H9 (cell line): ENCODE data around the gene RBM14. TPM values are rescaled to one million over a fixed set of nuclear protein-coding genes. Genes with fewer than 3 reads are reported as not detected.

Source experiments
- DNase-seq: peaks from one replicate; pipeline ENCODE4 v3.0.0-alpha.2; 2017
- H2AFZ ChIP-seq: one replicate; pipeline ENCODE4 v1.6.1; 2013; ENCODE audit warnings: mild to moderate bottlenecking, low read length, control low read depth, moderate library complexity
- H2AK5ac ChIP-seq: 2 replicates; pipeline ENCODE4 v1.6.1; 2013; ENCODE audit warnings: low read length, control low read depth, mixed read lengths; ENCODE audit not compliant: insufficient read length
- H2BK120ac ChIP-seq: one replicate; pipeline ENCODE4 v1.6.1; 2013; ENCODE audit warnings: low read depth, mild to moderate bottlenecking, low read length, control low read depth, inconsistent platforms; ENCODE audit not compliant: poor library complexity, severe bottlenecking
- H2BK12ac ChIP-seq: 2 replicates; pipeline ENCODE4 v1.6.1; 2013; ENCODE audit warnings: low read length, control low read depth, mixed read lengths, low read depth; ENCODE audit not compliant: insufficient read length
- H2BK15ac ChIP-seq: 2 replicates; pipeline ENCODE4 v1.6.1; 2013; ENCODE audit warnings: low read depth, low read length, control low read depth
- H2BK20ac ChIP-seq: one replicate; pipeline ENCODE4 v1.6.1; 2013; ENCODE audit warnings: low read depth, mild to moderate bottlenecking, low read length, control low read depth, inconsistent platforms; ENCODE audit not compliant: poor library complexity, severe bottlenecking
- H2BK5ac ChIP-seq: 2 replicates; pipeline ENCODE4 v1.6.1; 2013; ENCODE audit warnings: low read length, control low read depth, mixed read lengths; ENCODE audit not compliant: insufficient read length
- H3K14ac ChIP-seq: 2 replicates; pipeline ENCODE4 v1.6.1; 2013; ENCODE audit warnings: low read length, control low read depth; ENCODE audit not compliant: insufficient read depth
- H3K18ac ChIP-seq: 2 replicates; pipeline ENCODE4 v1.6.1; 2013; ENCODE audit warnings: low read depth, mild to moderate bottlenecking, mixed read lengths, low read length, control low read depth; ENCODE audit not compliant: insufficient read length
- H3K23ac ChIP-seq: 2 replicates; pipeline ENCODE4 v1.6.1; 2013; ENCODE audit warnings: low read length, control low read depth, mixed read lengths, low read depth; ENCODE audit not compliant: insufficient read length
- H3K23me2 ChIP-seq: 2 replicates; pipeline ENCODE4 v1.6.1; 2013; ENCODE audit warnings: low read depth, mild to moderate bottlenecking, mixed read lengths, low read length, control low read depth; ENCODE audit not compliant: insufficient read length, poor library complexity, severe bottlenecking
- H3K27ac ChIP-seq: 2 replicates; pipeline ENCODE4 v1.5.1; 2013; ENCODE audit warnings: low read length, control low read depth, mixed read lengths, low read depth; ENCODE audit not compliant: insufficient read length
- H3K27me3 ChIP-seq: 2 replicates; pipeline ENCODE4 v1.6.1; 2013; ENCODE audit warnings: low read length, control low read depth, inconsistent platforms; ENCODE audit not compliant: insufficient read depth
- H3K4ac ChIP-seq: 2 replicates; pipeline ENCODE4 v1.6.1; 2013; ENCODE audit warnings: low read depth, mild to moderate bottlenecking, control low read depth, inconsistent platforms, low read length, moderate library complexity
- H3K4me1 ChIP-seq: 2 replicates; pipeline ENCODE4 v1.6.1; 2013; ENCODE audit warnings: low read length, control low read depth, inconsistent platforms; ENCODE audit not compliant: insufficient read depth
- H3K4me2 ChIP-seq: 2 replicates; pipeline ENCODE4 v1.6.1; 2013; ENCODE audit warnings: low read length, control low read depth, mixed read lengths; ENCODE audit not compliant: insufficient read length, insufficient read depth
- H3K56ac ChIP-seq: 2 replicates; pipeline ENCODE4 v1.6.1; 2013; ENCODE audit warnings: low read depth, mild to moderate bottlenecking, mixed read lengths, low read length, control low read depth; ENCODE audit not compliant: insufficient read length
- H3K79me1 ChIP-seq: 2 replicates; pipeline ENCODE4 v1.6.1; 2013; ENCODE audit warnings: low read depth, mild to moderate bottlenecking, moderate library complexity, low read length, control low read depth, inconsistent platforms; ENCODE audit not compliant: insufficient read depth, poor library complexity, severe bottlenecking
- H3K79me2 ChIP-seq: 2 replicates; pipeline ENCODE4 v1.6.1; 2013; ENCODE audit warnings: low read length, control low read depth, inconsistent platforms; ENCODE audit not compliant: insufficient read depth
- H3K9ac ChIP-seq: 2 replicates; pipeline ENCODE4 v1.6.1; 2013; ENCODE audit warnings: low read length, control low read depth, mixed read lengths; ENCODE audit not compliant: insufficient read length; ENCODE audit errors: extremely low read depth
- H3K9me3 ChIP-seq: one replicate; pipeline ENCODE4 v1.6.1; 2013; ENCODE audit warnings: low read depth, low read length, inconsistent platforms; ENCODE audit not compliant: control insufficient read depth
- H3T11ph ChIP-seq: one replicate; pipeline ENCODE4 v1.6.1; 2013; ENCODE audit warnings: mild to moderate bottlenecking, low read length, control low read depth, inconsistent platforms
- H4K20me1 ChIP-seq: one replicate; pipeline ENCODE4 v1.6.1; 2013; ENCODE audit not compliant: control insufficient read depth, insufficient read length, insufficient read depth
- H4K5ac ChIP-seq: 2 replicates; pipeline ENCODE4 v1.6.1; 2013; ENCODE audit warnings: low read depth, mild to moderate bottlenecking, mixed read lengths, low read length, control low read depth; ENCODE audit not compliant: insufficient read length
- H4K8ac ChIP-seq: replicated peaks from 2 replicates; pipeline ENCODE4 v1.6.1; 2013; ENCODE audit warnings: low read length, control low read depth, mixed read lengths, low read depth; ENCODE audit not compliant: insufficient read length
- H4K91ac ChIP-seq: 2 replicates; pipeline ENCODE4 v1.6.1; 2013; ENCODE audit warnings: low read depth, mild to moderate bottlenecking, moderate library complexity, mixed read lengths, low read length, control low read depth; ENCODE audit not compliant: insufficient read length
- H3K27ac Mint-ChIP-seq, 3 experiments: 2 replicates in 2 of 3; 3 replicates in 1 of 3; pipeline ENCODE4 v1.8.0; 2020 to 2021; ENCODE audit warnings: mixed read lengths in 3 of 3, mild to moderate bottlenecking in 1 of 3, moderate library complexity in 1 of 3
- H3K27me3 Mint-ChIP-seq: 2 replicates; pipeline ENCODE4 v1.8.0; 2021; ENCODE audit warnings: low read depth, mild to moderate bottlenecking, moderate library complexity, mixed read lengths
- H3K36me3 Mint-ChIP-seq, 3 experiments: 2 replicates in 2 of 3; 3 replicates in 1 of 3; pipeline ENCODE4 v1.8.0; 2020 to 2021; ENCODE audit warnings: low read depth in 3 of 3, mixed read lengths in 3 of 3; ENCODE audit not compliant: insufficient read depth in 1 of 3
- H3K4me1 Mint-ChIP-seq, 2 experiments: 2 replicates each; pipeline ENCODE4 v1.8.0; 2020; ENCODE audit warnings: mixed read lengths in 2 of 2
- H3K4me3 Mint-ChIP-seq, 2 experiments: 2 replicates in 1 of 2; 3 replicates in 1 of 2; pipeline ENCODE4 v1.8.0; 2020 to 2021; ENCODE audit warnings: mild to moderate bottlenecking in 2 of 2, mixed read lengths in 2 of 2, moderate library complexity in 1 of 2
- H3K9me3 Mint-ChIP-seq, 2 experiments: 2 replicates in 1 of 2; 3 replicates in 1 of 2; pipeline ENCODE4 v1.8.0; 2020; ENCODE audit warnings: mild to moderate bottlenecking in 2 of 2, mixed read lengths in 2 of 2, moderate library complexity in 1 of 2
- CTCF ChIP-seq: fragments of 200-600 bp; sonication (generic); conservative IDR thresholded peaks from 3 replicates; pipeline ENCODE4 v1.8.0; 2021; ENCODE audit warnings: antibody characterized with exemption, mild to moderate bottlenecking
- WGBS: extraction: QIAGEN DNeasy Blood & Tissue Kit; methylation state at CpG from one replicate; pipeline ENCODE4 v1.1.7; 2013; ENCODE audit warnings: missing lambda C conversion rate, low lambda C conversion rate, mixed read lengths; ENCODE audit not compliant: insufficient read length; ENCODE audit errors: extremely low coverage; 5-methylcytosine and 5-hydroxymethylcytosine counted together
- total RNA-seq: library from RNA; stranded (reverse); gene quantifications from 2 replicates; pipeline ENCODE4 v1.2.1, GENCODE V29; 2021

Gene RBM14
- total RNA-seq, 1 experiment from 2014 or later: 171 TPM

- H3K9me3 ChIP-seq: no peaks in the 10 kb centered on the region
- H3K79me1 ChIP-seq: peaks cover 6% of the 10 kb centered on the region
- peaks cover 24% of the 10 kb centered on the region for H3K79me2 ChIP-seq
- H2BK20ac ChIP-seq: no peak overlapping the region
- H2BK15ac ChIP-seq: no peak overlapping the region
- H2BK120ac ChIP-seq: no peak overlapping the region
- no peaks in the 10 kb centered on the region for H4K20me1 ChIP-seq
- no peak for TF ChIP-seq CTCF
- no peak overlapping the region for H2BK12ac ChIP-seq
- H3K27me3 ChIP-seq: no peaks in the 10 kb centered on the region
- no peak overlapping the region for H3K18ac ChIP-seq
- Mint-ChIP-seq H3K27ac (no peak overlapping the region), H3K9me3 (peaks cover 0 to 3% of the 10 kb centered on the region in 2 experiments; a peak in 4 of 5 replicates), H3K36me3 (peaks cover 16 to 31% (median 25%) of the 10 kb centered on the region in 3 experiments), H3K27me3 (no peaks in the 10 kb centered on the region), H3K4me3 (no peak overlapping the region), H3K4me1 (peaks cover 13 to 21% of the 10 kb centered on the region in 2 experiments)
- H3K14ac ChIP-seq: no peak overlapping the region
- no peak overlapping the region for H3K27ac ChIP-seq
- no peak overlapping the region for H3K56ac ChIP-seq
- H3K4me2 ChIP-seq: no peak overlapping the region
- H3T11ph ChIP-seq: no peak overlapping the region
- no peak overlapping the region for H4K5ac ChIP-seq
- H3K23me2 ChIP-seq: peaks cover 14% of the 10 kb centered on the region
- no peak overlapping the region for H3K4ac ChIP-seq
- no peak overlapping the region for H3K23ac ChIP-seq
- H3K4me1 ChIP-seq: no peaks in the 10 kb centered on the region
- no peak for DNase-seq
- H2BK5ac ChIP-seq: no peak overlapping the region
- no peak overlapping the region for H3K9ac ChIP-seq
- H4K8ac ChIP-seq: no peak overlapping the region
- no peak overlapping the region for H4K91ac ChIP-seq
- WGBS: no CpG with 5 or more reads among the region's 13 CpGs
- H2AK5ac ChIP-seq: no peak overlapping the region
- H2AFZ ChIP-seq: no peak overlapping the region
Observed at GRCh38 chr11:66614073-66614472, 2.4 kb upstream of the RBM14 start.
